ENCODE data around the gene SOD3.

The SOD3 gene

GRCh38 chr4:24845902-24846301 is 50.5 kb downstream of the SOD3 start:
- DNase-seq, result no peak

GRCh38 chr4:24846716-24847115 is 51.3 kb downstream of the SOD3 start:
- no peak for DNase-seq

- no peak for DNase-seq
These were observed 54.0 kb downstream of the SOD3 start for GRCh38 chr4:24849351-24849750.

- no peak for DNase-seq
These were observed 54.4 kb downstream of the SOD3 start for GRCh38 chr4:24849756-24850155.

Measured in DMS79 treated with DMSO at 0.1 percent for 48 hours (cell line).